HepG2 (cell line): Measurements from ENCODE around the gene TDRD1. TPM values are rescaled to one million over a fixed set of nuclear protein-coding genes. Genes with fewer than 3 reads are reported as not detected.

Source experiments
- ATAC-seq: fragments of 200-7000 bp; cut with Tn5 transposase; 3 replicates; pipeline ENCODE4 v1.9.1; 2020; ENCODE audit warnings: mild to moderate bottlenecking, moderate library complexity
- BruUV-seq: library from RNA; stranded (reverse); fragments of 400-500 nt; replicated peaks from 2 replicates; lab custom pipeline; 2021; lab: Mats Ljungman, UMichigan
- CTCF ChIA-PET: fragments of 300-600 bp; formaldehyde crosslinking; extraction: SDS; loops from one replicate; lab custom pipeline; 2021; ENCODE audit warnings: low total read pairs, inconsistent platforms, low intra/inter-chr PET ratio; lab: Yijun Ruan, JAX
- POLR2A ChIA-PET: fragments of 350-600 bp; sonication (Branson Sonifier 250); formaldehyde crosslinking; loops from one replicate; lab custom pipeline; 2020; ENCODE audit warnings: antibody characterized with exemption, inconsistent platforms; lab: Yijun Ruan, JAX
- DNase-seq: peaks from one replicate; pipeline ENCODE4 v3.0.0-alpha.2; 2015; ENCODE audit warnings: low spot score
- FAIRE-seq: peaks from 3 replicates; lab custom pipeline; 2011; peaks lifted over from hg19 to GRCh38; lab: Jason Lieb, UNC
- H2AFZ ChIP-seq: one replicate; pipeline ENCODE4 v1.6.1; 2011; ENCODE audit warnings: low read length, inconsistent platforms
- H3K27ac ChIP-seq: fragments of 300-600 bp; 3 replicates; pipeline ENCODE4 v1.8.0; 2011; ENCODE audit warnings: mixed run types, mild to moderate bottlenecking, mixed read lengths, low read length, inconsistent platforms; ENCODE audit not compliant: insufficient read depth; ENCODE audit errors: extremely low read length
- H3K27me3 ChIP-seq, 2 experiments: fragments of 200-600 bp in 1 of 2; 2 replicates in 1 of 2; 3 replicates in 1 of 2; pipeline versions ENCODE4 v1.6.0 to v1.8.0; 2011; ENCODE audit warnings: low read length in 2 of 2, mild to moderate bottlenecking in 2 of 2, moderate library complexity in 2 of 2, inconsistent platforms in 1 of 2; ENCODE audit not compliant: insufficient read depth in 2 of 2, control insufficient read depth in 1 of 2
- H3K36me3 ChIP-seq, 2 experiments: fragments of 200-600 bp in 1 of 2; replicated peaks in 1 of 2; 2 replicates in 1 of 2; 3 replicates in 1 of 2; pipeline versions ENCODE4 v1.5.1 to v1.8.0; 2011; ENCODE audit warnings: low read length in 2 of 2, inconsistent platforms in 1 of 2; ENCODE audit not compliant: insufficient read depth in 2 of 2, control insufficient read depth in 1 of 2
- H3K4me1 ChIP-seq: 2 replicates; pipeline ENCODE4 v1.5.1; 2012; ENCODE audit warnings: low read length, inconsistent platforms; ENCODE audit not compliant: insufficient read depth
- H3K4me2 ChIP-seq: 2 replicates; pipeline ENCODE4 v1.6.0; 2011; ENCODE audit warnings: low read depth, low read length, inconsistent platforms
- H3K4me3 ChIP-seq, 3 experiments: fragments of 200-600 bp in 1 of 3; sonication (generic), shearing (Covaris generic) in 1 of 3; replicated peaks in 1 of 3; 2 replicates each; pipeline ENCODE4 v1.5.1; 2011 to 2016; ENCODE audit warnings: low read length in 3 of 3, inconsistent platforms in 2 of 3, low read depth in 2 of 3, mild to moderate bottlenecking in 2 of 3, control low read depth in 1 of 3, mixed read lengths in 1 of 3; ENCODE audit not compliant: insufficient read depth in 1 of 3
- H3K79me2 ChIP-seq: one replicate; pipeline ENCODE4 v1.6.1; 2011; ENCODE audit warnings: low read length, inconsistent platforms; ENCODE audit not compliant: insufficient read depth
- H3K9ac ChIP-seq: 2 replicates; pipeline ENCODE4 v1.6.0; 2011; ENCODE audit warnings: mild to moderate bottlenecking, low read depth, low read length, inconsistent platforms; ENCODE audit not compliant: insufficient read depth
- H3K9me3 ChIP-seq: 2 replicates; pipeline ENCODE4 v1.5.1; 2012; ENCODE audit warnings: mild to moderate bottlenecking, low read length
- H4K20me1 ChIP-seq: 2 replicates; pipeline ENCODE4 v1.6.0; 2011; ENCODE audit warnings: inconsistent platforms, mild to moderate bottlenecking, low read length, moderate library complexity; ENCODE audit not compliant: insufficient read depth
- CEBPG ChIP-seq: IDR thresholded peaks from 2 replicates; pipeline ENCODE4 v1.6.1; 2016
- DNMT1 ChIP-seq: sonication (generic); formaldehyde crosslinking; IDR thresholded peaks from 2 replicates; pipeline ENCODE4 v1.5.1; 2020; ENCODE audit warnings: mild to moderate bottlenecking, missing genetic modification reagents
- NFE2L1 ChIP-seq: sonication (generic); formaldehyde crosslinking; IDR thresholded peaks from 2 replicates; pipeline ENCODE4 v1.4.0; 2020; ENCODE audit warnings: missing genetic modification reagents, mild to moderate bottlenecking, borderline replicate concordance
- PCBP1 ChIP-seq: fragments of 200-400 bp; formaldehyde crosslinking; IDR thresholded peaks from 2 replicates; pipeline ENCODE4 v1.6.1; 2017; ENCODE audit warnings: mild to moderate bottlenecking, low read depth, low read length, borderline replicate concordance
- PRMT3 ChIP-seq: sonication (generic); formaldehyde crosslinking; IDR thresholded peaks from 2 replicates; pipeline ENCODE4 v1.8.1; 2022; ENCODE audit warnings: low read depth, mild to moderate bottlenecking, moderate library complexity, missing genetic modification reagents, borderline replicate concordance
- TGIF2 ChIP-seq: IDR thresholded peaks from 2 replicates; pipeline ENCODE4 v1.6.1; 2016; ENCODE audit warnings: control low read depth, missing compliant biosample characterization
- ZFP36L2 ChIP-seq: sonication (generic); formaldehyde crosslinking; IDR thresholded peaks from 2 replicates; pipeline ENCODE4 v1.4.0; 2020; ENCODE audit warnings: missing genetic modification reagents
- ZNF10 ChIP-seq: sonication (generic); formaldehyde crosslinking; IDR thresholded peaks from 2 replicates; pipeline ENCODE4 v1.4.0; 2020; ENCODE audit warnings: mild to moderate bottlenecking, low read depth, missing genetic modification reagents, borderline replicate concordance
- ZNF260 ChIP-seq: sonication (generic); formaldehyde crosslinking; IDR thresholded peaks from 2 replicates; pipeline ENCODE4 v1.4.0; 2020; ENCODE audit warnings: missing genetic modification reagents, low read depth, mild to moderate bottlenecking, borderline replicate concordance
- WGBS: methylation state at CpG from one replicate; pipeline ENCODE4 v1.1.6; 2017; ENCODE audit warnings: low lambda C conversion rate; 5-methylcytosine and 5-hydroxymethylcytosine counted together
- in situ Hi-C: cut with HindIII; loops from 2 replicates; pipeline ENCODE4 v1.10.0; 2017; ENCODE audit warnings: low pct_unique_long_range_greater_than_20kb; ENCODE audit not compliant: extremely low pct_ligation_motif_present
- intact Hi-C: fragments of 100-400 bp; cut with micrococcal nuclease; formaldehyde crosslinking; loops from one replicate; pipeline ENCODE4 v1.10.0; 2022; ENCODE audit not compliant: unreplicated experiment
- polyA plus RNA-seq, 8 experiments: library from polyadenylated mRNA; depleted of rRNA in 3 of 8; stranded (reverse) in 7 of 8; unstranded in 1 of 8; fragments of >200 nt; fragmentation: Illumina TruSeq in 4 of 8; extraction: Trizol in 4 of 8; gene quantifications; 2 replicates each; pipeline versions ENCODE4 v1.2.1 to v1.2.3, GENCODE V29; 2011 to 2016; ENCODE audit warnings: low read depth in 4 of 8, missing spikeins in 1 of 8, mixed read lengths in 1 of 8; ENCODE audit not compliant: insufficient read depth in 1 of 8
- total RNA-seq, 5 experiments: library from RNA; depleted of rRNA; stranded (reverse); fragments of >200 nt; fragmentation: Illumina TruSeq; extraction: Trizol; gene quantifications; 2 replicates each; pipeline ENCODE4 v1.2.3, GENCODE V29; 2016; ENCODE audit warnings: low read depth in 1 of 5
- TF ChIP-seq, protein P1 (sequence below): sonication (generic); formaldehyde crosslinking; IDR thresholded peaks from 2 replicates; pipeline ENCODE4 v1.4.0; 2020; ENCODE audit warnings: mild to moderate bottlenecking, missing genetic modification reagents
- TF ChIP-seq, protein P2 (sequence below): sonication (generic); formaldehyde crosslinking; IDR thresholded peaks from 2 replicates; pipeline ENCODE4 v1.4.0; 2020; ENCODE audit warnings: low read depth, missing genetic modification reagents

The TDRD1 gene
- total and polyA plus RNA-seq, 2 of the 13 experiments (the other 11 are each of a cell fraction or from before 2014, with no cell fraction given): not detected

GRCh38 chr10:114259824-114260223, 80.7 kb downstream of the TDRD1 start:
- ATAC-seq (no peak), FAIRE-seq (no peak), DNase-seq (no peak)
- intact Hi-C loops (no loop called here), in situ Hi-C loops (no loop called here)
- CTCF ChIA-PET: no interaction called here
- no peak overlapping the region for H2AFZ ChIP-seq
- H3K27me3 ChIP-seq: peaks cover 0 to 2% of the 10 kb centered on the region in 2 experiments; a peak in 1 of 5 replicates
- H3K4me3 ChIP-seq: no peak overlapping the region
- 58% methylated on average over 10 of the region's 10 CpGs for WGBS
- no peaks in the 10 kb centered on the region for H3K79me2 ChIP-seq
- POLR2A ChIA-PET: no interaction called here
- no peak overlapping the region for H3K27ac ChIP-seq
- H3K9ac ChIP-seq: no peak overlapping the region
- BruUV-seq: no TSS peak
- no peak overlapping the region for H3K4me2 ChIP-seq
- H3K36me3 ChIP-seq: no peaks in the 10 kb centered on the region
- no peaks in the 10 kb centered on the region for H3K4me1 ChIP-seq
- TF ChIP-seq, protein P1, sequence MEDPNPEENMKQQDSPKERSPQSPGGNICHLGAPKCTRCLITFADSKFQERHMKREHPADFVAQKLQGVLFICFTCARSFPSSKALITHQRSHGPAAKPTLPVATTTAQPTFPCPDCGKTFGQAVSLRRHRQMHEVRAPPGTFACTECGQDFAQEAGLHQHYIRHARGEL (CRISPR knock-in tag): no peak
- TF ChIP-seq, protein P2, sequence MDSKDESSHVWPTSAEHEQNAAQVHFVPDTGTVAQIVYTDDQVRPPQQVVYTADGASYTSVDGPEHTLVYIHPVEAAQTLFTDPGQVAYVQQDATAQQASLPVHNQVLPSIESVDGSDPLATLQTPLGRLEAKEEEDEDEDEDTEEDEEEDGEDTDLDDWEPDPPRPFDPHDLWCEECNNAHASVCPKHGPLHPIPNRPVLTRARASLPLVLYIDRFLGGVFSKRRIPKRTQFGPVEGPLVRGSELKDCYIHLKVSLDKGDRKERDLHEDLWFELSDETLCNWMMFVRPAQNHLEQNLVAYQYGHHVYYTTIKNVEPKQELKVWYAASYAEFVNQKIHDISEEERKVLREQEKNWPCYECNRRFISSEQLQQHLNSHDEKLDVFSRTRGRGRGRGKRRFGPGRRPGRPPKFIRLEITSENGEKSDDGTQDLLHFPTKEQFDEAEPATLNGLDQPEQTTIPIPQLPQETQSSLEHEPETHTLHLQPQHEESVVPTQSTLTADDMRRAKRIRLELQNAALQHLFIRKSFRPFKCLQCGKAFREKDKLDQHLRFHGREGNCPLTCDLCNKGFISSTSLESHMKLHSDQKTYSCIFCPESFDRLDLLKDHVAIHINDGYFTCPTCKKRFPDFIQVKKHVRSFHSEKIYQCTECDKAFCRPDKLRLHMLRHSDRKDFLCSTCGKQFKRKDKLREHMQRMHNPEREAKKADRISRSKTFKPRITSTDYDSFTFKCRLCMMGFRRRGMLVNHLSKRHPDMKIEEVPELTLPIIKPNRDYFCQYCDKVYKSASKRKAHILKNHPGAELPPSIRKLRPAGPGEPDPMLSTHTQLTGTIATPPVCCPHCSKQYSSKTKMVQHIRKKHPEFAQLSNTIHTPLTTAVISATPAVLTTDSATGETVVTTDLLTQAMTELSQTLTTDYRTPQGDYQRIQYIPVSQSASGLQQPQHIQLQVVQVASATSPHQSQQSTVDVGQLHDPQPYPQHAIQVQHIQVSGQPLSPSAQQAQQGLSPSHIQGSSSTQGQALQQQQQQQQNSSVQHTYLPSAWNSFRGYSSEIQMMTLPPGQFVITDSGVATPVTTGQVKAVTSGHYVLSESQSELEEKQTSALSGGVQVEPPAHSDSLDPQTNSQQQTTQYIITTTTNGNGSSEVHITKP (CRISPR knock-in tag): no peak
- TF ChIP-seq PRMT3 (CRISPR knock-in tag) (no peak), CEBPG (CRISPR knock-in tag) (no peak), ZNF10 (CRISPR knock-in tag) (no peak), TGIF2 (CRISPR knock-in tag) (no peak), NFE2L1 (CRISPR knock-in tag) (no peak), DNMT1 (CRISPR knock-in tag) (no peak), ZNF260 (CRISPR knock-in tag) (no peak), ZFP36L2 (CRISPR knock-in tag) (no peak), PCBP1 (no peak)
- TF ChIP-seq, all 625 proteins: peak for 0
- Histone ChIP-seq H4K20me1 (no peaks in the 10 kb centered on the region), H3K9me3 (no peaks in the 10 kb centered on the region)
